Glutamatergic neuron (in vitro differentiated cells): ENCODE results near the gene ZNF765. TPM values are rescaled to one million over a fixed set of nuclear protein-coding genes. Genes with fewer than 3 reads are reported as not detected.
"Not testable (repeated sequence)": the region's sequence is repeated elsewhere in the genome, so short reads cannot be mapped to it uniquely, and the experiment has no call there.

ENCODE experiments used
- DNase-seq: peaks from one replicate; pipeline ENCODE4 v3.0.0; 2022
- H3K27ac Mint-ChIP-seq: one replicate; pipeline ENCODE4 v1.8.0; 2020; ENCODE audit warnings: mild to moderate bottlenecking, mixed read lengths, inconsistent platforms; ENCODE audit not compliant: unreplicated experiment
- H3K27me3 Mint-ChIP-seq: one replicate; pipeline ENCODE4 v1.8.0; 2020; ENCODE audit warnings: mild to moderate bottlenecking, moderate library complexity, mixed read lengths, inconsistent platforms; ENCODE audit not compliant: unreplicated experiment
- H3K36me3 Mint-ChIP-seq: one replicate; pipeline ENCODE4 v1.8.0; 2020; ENCODE audit warnings: mild to moderate bottlenecking, mixed read lengths, inconsistent platforms; ENCODE audit not compliant: unreplicated experiment
- H3K4me1 Mint-ChIP-seq: one replicate; pipeline ENCODE4 v1.8.0; 2020; ENCODE audit warnings: mild to moderate bottlenecking, low read depth, mixed read lengths, inconsistent platforms; ENCODE audit not compliant: unreplicated experiment
- H3K4me3 Mint-ChIP-seq: one replicate; pipeline ENCODE4 v1.8.0; 2020; ENCODE audit warnings: mild to moderate bottlenecking, mixed read lengths, inconsistent platforms; ENCODE audit not compliant: unreplicated experiment
- H3K9me3 Mint-ChIP-seq: one replicate; pipeline ENCODE4 v1.8.0; 2020; ENCODE audit warnings: mild to moderate bottlenecking, moderate library complexity, mixed read lengths, inconsistent platforms; ENCODE audit not compliant: unreplicated experiment
- total RNA-seq: library from RNA; stranded (reverse); fragmentation: NEBNext Ultra II Directional; extraction: Animal tissue kit (Norgen Biotek cat#: 25700); gene quantifications from one replicate; pipeline ENCODE4 v1.2.1, GENCODE V29; 2021; ENCODE audit not compliant: unreplicated experiment
- TF ChIP-seq, protein P1 (sequence below): fragments of 200-600 bp; sonication (generic); IDR thresholded peaks from one replicate; pipeline ENCODE4 v1.5.0; 2021; ENCODE audit not compliant: partially characterized antibody, unreplicated experiment

Gene ZNF765
- total RNA-seq, 1 donor from 2014 or later: 21.4 TPM

DNA sequence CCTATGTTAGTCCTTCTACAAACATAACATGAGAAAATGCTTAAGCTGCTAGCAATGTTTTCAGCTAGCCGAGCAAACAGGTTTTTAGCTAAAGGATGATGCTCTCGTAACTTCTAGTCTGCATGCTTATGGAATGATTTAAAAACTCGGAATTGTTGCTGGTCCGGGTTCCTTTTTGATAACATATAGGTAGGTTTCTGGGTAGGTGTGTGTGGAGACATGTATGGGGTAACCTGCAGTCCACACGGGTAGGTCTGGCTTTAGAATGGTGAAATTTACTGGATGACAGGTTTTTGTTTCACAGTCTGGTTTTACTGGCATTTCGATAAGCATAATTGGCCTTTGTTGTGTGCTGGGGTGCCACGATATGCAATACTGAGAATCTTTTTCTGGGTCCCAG lies 77.0 kb downstream of the ZNF765 start:
- peaks cover 2% of the 10 kb centered on the region for H3K9me3 Mint-ChIP-seq
- H3K27ac Mint-ChIP-seq: no peak overlapping the region
- H3K36me3 Mint-ChIP-seq: peaks cover 6% of the 10 kb centered on the region
- TF ChIP-seq, protein P1, sequence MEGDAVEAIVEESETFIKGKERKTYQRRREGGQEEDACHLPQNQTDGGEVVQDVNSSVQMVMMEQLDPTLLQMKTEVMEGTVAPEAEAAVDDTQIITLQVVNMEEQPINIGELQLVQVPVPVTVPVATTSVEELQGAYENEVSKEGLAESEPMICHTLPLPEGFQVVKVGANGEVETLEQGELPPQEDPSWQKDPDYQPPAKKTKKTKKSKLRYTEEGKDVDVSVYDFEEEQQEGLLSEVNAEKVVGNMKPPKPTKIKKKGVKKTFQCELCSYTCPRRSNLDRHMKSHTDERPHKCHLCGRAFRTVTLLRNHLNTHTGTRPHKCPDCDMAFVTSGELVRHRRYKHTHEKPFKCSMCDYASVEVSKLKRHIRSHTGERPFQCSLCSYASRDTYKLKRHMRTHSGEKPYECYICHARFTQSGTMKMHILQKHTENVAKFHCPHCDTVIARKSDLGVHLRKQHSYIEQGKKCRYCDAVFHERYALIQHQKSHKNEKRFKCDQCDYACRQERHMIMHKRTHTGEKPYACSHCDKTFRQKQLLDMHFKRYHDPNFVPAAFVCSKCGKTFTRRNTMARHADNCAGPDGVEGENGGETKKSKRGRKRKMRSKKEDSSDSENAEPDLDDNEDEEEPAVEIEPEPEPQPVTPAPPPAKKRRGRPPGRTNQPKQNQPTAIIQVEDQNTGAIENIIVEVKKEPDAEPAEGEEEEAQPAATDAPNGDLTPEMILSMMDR: no peak
- no peak overlapping the region for H3K4me3 Mint-ChIP-seq
- peaks cover 4% of the 10 kb centered on the region for H3K4me1 Mint-ChIP-seq
- DNase-seq: no peak
- no peaks in the 10 kb centered on the region for H3K27me3 Mint-ChIP-seq

DNA sequence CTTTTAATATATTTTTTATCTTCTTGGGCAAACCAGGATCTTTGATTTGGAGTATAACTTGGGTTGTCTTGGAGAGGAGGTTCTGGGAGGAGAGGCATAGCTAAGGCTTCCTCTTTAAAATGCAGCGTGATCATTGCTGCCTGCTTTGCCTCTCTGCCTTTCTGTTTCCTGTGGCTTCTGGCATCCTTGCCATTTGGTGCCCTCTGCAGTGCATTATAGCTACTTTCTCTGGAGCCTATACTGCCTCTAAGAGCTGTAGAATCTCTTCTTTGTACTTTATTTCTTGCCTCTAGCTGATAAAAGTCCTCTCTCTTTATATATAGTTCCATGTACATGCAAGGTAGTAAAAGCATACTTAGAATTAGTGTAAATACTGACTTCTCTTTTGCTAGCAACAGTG lies 79.9 kb downstream of the ZNF765 start:
- not testable (repeated sequence) for H3K4me3 Mint-ChIP-seq, H3K27ac Mint-ChIP-seq, H3K27me3 Mint-ChIP-seq, H3K4me1 Mint-ChIP-seq, DNase-seq
- Mint-ChIP-seq H3K9me3 (peaks cover 13% of the 10 kb centered on the region), H3K36me3 (peaks cover 28% of the 10 kb centered on the region)

DNA sequence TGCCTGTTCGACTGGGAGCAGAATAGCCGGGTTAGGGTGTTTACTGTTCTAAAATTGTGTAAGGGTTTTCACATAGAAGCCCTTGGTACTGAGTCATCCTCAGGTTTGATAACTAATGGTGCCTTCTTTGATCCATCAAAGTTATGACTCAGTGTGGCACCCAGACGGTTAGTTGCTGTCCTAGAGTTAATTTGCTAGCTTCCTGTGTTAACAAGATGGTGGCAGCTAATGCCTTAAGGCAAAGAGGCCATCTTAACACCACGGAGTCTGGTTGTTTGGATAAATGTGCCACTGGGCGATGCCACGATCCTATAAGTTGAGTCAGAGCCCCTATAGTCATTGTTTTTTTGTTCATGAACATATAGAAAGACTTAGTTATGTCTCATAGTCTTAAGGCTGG lies 80.5 kb downstream of the ZNF765 start:
- Mint-ChIP-seq H3K36me3 (peaks cover 35% of the 10 kb centered on the region), H3K9me3 (peaks cover 18% of the 10 kb centered on the region)
- not testable (repeated sequence) for H3K4me3 Mint-ChIP-seq, H3K27me3 Mint-ChIP-seq, H3K27ac Mint-ChIP-seq, H3K4me1 Mint-ChIP-seq, DNase-seq

Other genes starting within 250 kb of the ZNF765 start
- 11.1 TPM for gene ZNF347, start 236.1 kb upstream of the ZNF765 start, total RNA-seq
- 1.1 TPM for gene ZNF665, start 201.8 kb upstream of the ZNF765 start, total RNA-seq
- gene ZNF677, start 140.3 kb upstream of the ZNF765 start, total RNA-seq: 63.0 TPM
- not detected for gene VN1R2, start 136.9 kb upstream of the ZNF765 start, total RNA-seq
- not detected for gene VN1R4, start 127.4 kb upstream of the ZNF765 start, total RNA-seq
- 8.5 TPM for gene ZNF845, start 61.4 kb upstream of the ZNF765 start, total RNA-seq
- gene ZNF525, start 29.4 kb upstream of the ZNF765 start, total RNA-seq: 8.2 TPM
- 9.8 TPM for gene ZNF761, start 36.8 kb downstream of the ZNF765 start, total RNA-seq
- 5.2 TPM for gene ZNF813, start 72.6 kb downstream of the ZNF765 start, total RNA-seq
- 13.3 TPM for gene ZNF331, start 143.0 kb downstream of the ZNF765 start, total RNA-seq
- not detected for gene DPRX, start 236.8 kb downstream of the ZNF765 start, total RNA-seq